ENCODE results near the gene ATG7. TPM values are rescaled to one million over a fixed set of nuclear protein-coding genes. Genes with fewer than 3 reads are reported as not detected.

ATG7 gene
- total RNA-seq, 4 donors from 2014 or later, result 54.8 to 126 (median 100) TPM

DNA sequence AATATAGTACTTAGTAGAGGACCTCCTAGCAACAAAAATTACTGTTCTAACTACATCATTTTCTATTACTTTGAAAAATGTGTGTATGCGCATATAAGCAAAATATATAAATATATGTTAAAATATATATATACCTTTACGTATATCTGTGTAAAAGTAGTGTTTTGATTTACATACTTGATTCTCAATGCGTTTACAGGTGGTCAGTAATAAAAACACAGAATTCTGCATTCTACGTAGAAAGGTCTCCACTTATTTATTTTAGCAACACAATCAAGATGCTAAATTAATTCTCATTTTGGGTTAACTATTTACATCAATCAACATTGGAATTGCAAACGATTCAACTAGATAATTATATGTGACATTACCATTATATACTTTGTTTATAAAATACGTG is 158.0 kb downstream of the ATG7 start:
- no peaks in the 10 kb centered on the region for H3K27me3 ChIP-seq
- H3K36me3 ChIP-seq, result no peaks in the 10 kb centered on the region
- DNase-seq, result no peak
- peaks cover 0 to 12% of the 10 kb centered on the region in 2 donors for H3K4me1 ChIP-seq
- H3K9me3 ChIP-seq, result no peaks in the 10 kb centered on the region
- TF ChIP-seq POLR2A (IDR thresholded peaks at IDR 0.05) (no peak), CTCF (IDR thresholded peaks at IDR 0.05) (no peak)
- intact Hi-C loops (cut with DNase I; ENCODE audit: low total_unique reads), result no loop called here
- H3K27ac ChIP-seq, result peak overlapping the region; percentile 79 to 95
- H3K4me3 ChIP-seq, result no peak overlapping the region

DNA sequence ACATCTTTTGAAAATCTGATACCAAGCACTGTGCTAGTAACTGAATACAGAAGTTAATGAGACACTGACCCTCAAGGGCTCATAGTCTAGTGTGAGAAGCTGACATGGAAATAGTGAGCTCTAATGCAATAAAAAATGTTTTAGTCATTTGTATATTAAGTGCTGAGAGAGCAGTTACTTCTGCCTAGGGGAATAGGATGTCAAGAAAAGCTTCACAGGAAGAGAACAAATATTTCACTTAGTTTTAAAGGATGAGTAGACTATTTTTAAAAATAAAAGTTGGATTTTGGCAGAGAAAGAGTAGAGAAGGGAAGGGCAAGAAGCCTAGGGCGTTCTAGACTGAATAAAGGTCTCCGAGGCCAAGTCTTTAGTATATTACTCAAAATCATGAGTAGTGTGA is 158.4 kb downstream of the ATG7 start:
- H3K27ac ChIP-seq, result peak overlapping the region; percentile 79 to 95
- intact Hi-C loops (cut with DNase I; ENCODE audit: low total_unique reads), result no loop called here
- no peak for DNase-seq
- H3K9me3 ChIP-seq, result no peaks in the 10 kb centered on the region
- H3K4me3 ChIP-seq, result no peak overlapping the region
- peaks cover 0 to 13% of the 10 kb centered on the region in 2 donors for H3K4me1 ChIP-seq
- no peak for TF ChIP-seq CTCF (IDR thresholded peaks at IDR 0.05)
- no peak for TF ChIP-seq POLR2A (IDR thresholded peaks at IDR 0.05)
- H3K27me3 ChIP-seq, result no peaks in the 10 kb centered on the region
- H3K36me3 ChIP-seq, result no peaks in the 10 kb centered on the region

- no peak for DNase-seq
- intact Hi-C loops (cut with DNase I; ENCODE audit: low total_unique reads), result no loop called here
- no peak for TF ChIP-seq CTCF (IDR thresholded peaks at IDR 0.05)
- no peak for TF ChIP-seq POLR2A (IDR thresholded peaks at IDR 0.05)
Measured at GRCh38 chr3:11431319-11431718, 159.1 kb downstream of the ATG7 start.

DNA sequence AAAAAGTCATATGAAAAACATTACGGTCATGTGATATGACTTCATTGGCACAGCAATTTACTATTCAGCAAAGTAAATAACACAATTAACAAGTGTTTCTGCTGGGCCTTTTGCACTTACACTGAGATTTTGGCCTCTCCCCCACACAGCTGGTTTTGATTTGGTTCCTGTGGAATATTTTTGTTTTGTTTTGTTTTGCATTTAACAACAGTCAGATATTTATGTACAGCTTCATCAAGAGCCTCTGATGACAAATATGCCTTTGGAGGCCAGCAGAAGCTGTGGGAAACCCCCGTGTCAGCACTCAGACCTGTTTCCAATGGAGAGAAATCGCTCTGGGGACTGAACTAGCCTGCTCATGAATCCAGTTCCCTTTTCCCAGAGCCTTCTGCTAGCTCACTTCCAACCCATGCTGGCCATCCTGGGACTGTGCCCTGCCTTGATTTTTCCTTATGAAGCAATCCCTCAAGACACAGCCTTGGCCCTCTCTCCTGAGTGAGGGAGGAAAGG is 161.9 kb downstream of the ATG7 start:
- Histone ChIP-seq H3K9me3 (no peaks in the 10 kb centered on the region), H3K36me3 (no peaks in the 10 kb centered on the region), H3K27me3 (no peaks in the 10 kb centered on the region), H3K4me1 (peaks cover 0 to 13% of the 10 kb centered on the region in 2 donors), H3K4me3 (peak overlapping the region in 1 of 2 donors; percentile 4), H3K27ac (peak overlapping the region; percentile 79 to 95)
- DNase-seq, result peak; percentile 75 to 82
- TF ChIP-seq POLR2A (IDR thresholded peaks at IDR 0.05) (no peak), CTCF (IDR thresholded peaks at IDR 0.05) (no peak)
- intact Hi-C loops (cut with DNase I; ENCODE audit: low total_unique reads), result no loop called here

More at GRCh38 chr3:11431319-11431718, 159.1 kb downstream of the ATG7 start:
- H3K9me3 ChIP-seq, result no peaks in the 10 kb centered on the region
- H3K36me3 ChIP-seq, result no peaks in the 10 kb centered on the region
- H3K4me3 ChIP-seq, result no peak overlapping the region
- peak overlapping the region; percentile 79 to 95 for H3K27ac ChIP-seq
- H3K4me1 ChIP-seq, result peaks cover 0 to 13% of the 10 kb centered on the region in 2 donors
- no peaks in the 10 kb centered on the region for H3K27me3 ChIP-seq

- intact Hi-C loops (cut with DNase I; ENCODE audit: low total_unique reads), result no loop called here
- Histone ChIP-seq H3K4me1 (peaks cover 0 to 13% of the 10 kb centered on the region in 2 donors), H3K9me3 (no peaks in the 10 kb centered on the region), H3K36me3 (no peaks in the 10 kb centered on the region), H3K27ac (peak overlapping the region; percentile 79 to 95), H3K4me3 (peak overlapping the region in 1 of 2 donors; percentile 4), H3K27me3 (no peaks in the 10 kb centered on the region)
- TF ChIP-seq POLR2A (IDR thresholded peaks at IDR 0.05), result no peak
- no peak for TF ChIP-seq CTCF (IDR thresholded peaks at IDR 0.05)
- DNase-seq, result no peak
Measured at GRCh38 chr3:11434563-11435096, 162.4 kb downstream of the ATG7 start.

Data from uterus (tissue), 4 donors.